ENCODE measurements around the gene RBM43. TPM values are rescaled to one million over a fixed set of nuclear protein-coding genes. Genes with fewer than 3 reads are reported as not detected.

Gene RBM43
- total and polyA plus RNA-seq, 2 donors from 2014 or later, result 6.0 to 13.6 TPM

- Histone ChIP-seq H3K27ac (ENCODE audit: low read depth in 2 of 2, low read length in 2 of 2) (peak overlapping the region; percentile 94 to 95), H3K9ac (ENCODE audit: low read length in 3 of 3) (peak overlapping the region; percentile 84 to 93 (median 88)), H3K9me3 (ENCODE audit: control insufficient read depth in 2 of 3, insufficient read depth in 1 of 3, low read length in 3 of 3) (no peaks in the 10 kb centered on the region), H3K4me1 (ENCODE audit: control insufficient read depth in 2 of 3, insufficient read depth in 2 of 3, low read depth in 1 of 3, low read length in 3 of 3) (peaks cover 0 to 5% (median 3%) of the 10 kb centered on the region in 3 donors), H3K36me3 (ENCODE audit: control insufficient read depth in 2 of 3, insufficient read depth in 3 of 3, low read length in 3 of 3) (no peaks in the 10 kb centered on the region), H3K27me3 (ENCODE audit: control insufficient read depth, insufficient read depth, low read length) (no peaks in the 10 kb centered on the region), H3K4me3 (ENCODE audit: low read length in 3 of 3) (peak overlapping the region; percentile 79 to 92 (median 86))
- no peak for FAIRE-seq
- no peak for TF ChIP-seq CTCF (IDR thresholded peaks at IDR 0.05; ENCODE audit: borderline replicate concordance, extremely low read depth, insufficient read depth)
- DNase-seq, result no peak
- intact Hi-C loops (cut with DNase I), result no loop called here
Observed at GRCh38 chr2:151260573-151261230, 961 bp downstream of the RBM43 start.

GRCh38 chr2:151258121-151258520 is 3.5 kb downstream of the RBM43 start:
- intact Hi-C loops (cut with DNase I), result no loop called here
- H3K4me3 ChIP-seq (ENCODE audit: low read length in 3 of 3), result no peak overlapping the region
- H3K4me1 ChIP-seq (ENCODE audit: control insufficient read depth in 2 of 3, insufficient read depth in 2 of 3, low read depth in 1 of 3, low read length in 3 of 3), result peaks cover 0 to 5% (median 3%) of the 10 kb centered on the region in 3 donors
- no peak for DNase-seq
- H3K9ac ChIP-seq (ENCODE audit: low read length in 3 of 3), result no peak overlapping the region
- no peaks in the 10 kb centered on the region for H3K9me3 ChIP-seq (ENCODE audit: control insufficient read depth in 2 of 3, insufficient read depth in 1 of 3, low read length in 3 of 3)
- H3K36me3 ChIP-seq (ENCODE audit: control insufficient read depth in 2 of 3, insufficient read depth in 3 of 3, low read length in 3 of 3), result peaks cover 0 to 5% (median 3%) of the 10 kb centered on the region in 3 donors
- no peak overlapping the region for H3K27ac ChIP-seq (ENCODE audit: low read depth in 2 of 2, low read length in 2 of 2)
- FAIRE-seq, result no peak
- TF ChIP-seq CTCF (IDR thresholded peaks at IDR 0.05; ENCODE audit: borderline replicate concordance, extremely low read depth, insufficient read depth), result no peak
- H3K27me3 ChIP-seq (ENCODE audit: control insufficient read depth, insufficient read depth, low read length), result no peaks in the 10 kb centered on the region

- H3K4me3 ChIP-seq (ENCODE audit: low read length in 3 of 3), result no peak overlapping the region
- H3K27ac ChIP-seq (ENCODE audit: low read depth in 2 of 2, low read length in 2 of 2), result no peak overlapping the region
- DNase-seq, result no peak
- no peak overlapping the region for H3K9ac ChIP-seq (ENCODE audit: low read length in 3 of 3)
- H3K9me3 ChIP-seq (ENCODE audit: control insufficient read depth in 2 of 3, insufficient read depth in 1 of 3, low read length in 3 of 3), result peaks cover 0 to 5% (median 0%) of the 10 kb centered on the region in 3 donors
- peaks cover 0 to 17% (median 8%) of the 10 kb centered on the region in 3 donors for H3K36me3 ChIP-seq (ENCODE audit: control insufficient read depth in 2 of 3, insufficient read depth in 3 of 3, low read length in 3 of 3)
- TF ChIP-seq CTCF (IDR thresholded peaks at IDR 0.05; ENCODE audit: borderline replicate concordance, extremely low read depth, insufficient read depth), result no peak
- no peak for FAIRE-seq
- intact Hi-C loops (cut with DNase I), result no loop called here
- no peaks in the 10 kb centered on the region for H3K4me1 ChIP-seq (ENCODE audit: control insufficient read depth in 2 of 3, insufficient read depth in 2 of 3, low read depth in 1 of 3, low read length in 3 of 3)
- no peaks in the 10 kb centered on the region for H3K27me3 ChIP-seq (ENCODE audit: control insufficient read depth, insufficient read depth, low read length)
Observed at GRCh38 chr2:151252646-151253045, 9.0 kb downstream of the RBM43 start.
